Parathyroid adenoma (tissue), 2 donors: ENCODE measurements around the gene GLOD4.

Source experiments
- H2AFZ ChIP-seq: fragments of 300-600 bp; sonication (generic); one replicate; pipeline ENCODE4 v1.7.0; 2017; ENCODE audit warnings: antibody characterized with exemption, mild to moderate bottlenecking
- H3K27ac ChIP-seq: fragments of 300-600 bp; sonication (generic); one replicate; pipeline ENCODE4 v1.7.0; 2017
- H3K27me3 ChIP-seq: fragments of 300-600 bp; sonication (generic); one replicate; pipeline ENCODE4 v1.7.0; 2017; ENCODE audit warnings: low read length; ENCODE audit not compliant: control insufficient read depth, insufficient read depth
- H3K36me3 ChIP-seq: fragments of 300-600 bp; sonication (generic); one replicate; pipeline ENCODE4 v1.7.0; 2017; ENCODE audit warnings: low read length; ENCODE audit not compliant: control insufficient read depth, insufficient read depth
- H3K4me1 ChIP-seq: fragments of 300-600 bp; sonication (generic); one replicate; pipeline ENCODE4 v1.7.0; 2017; ENCODE audit warnings: control low read depth
- H3K4me2 ChIP-seq: fragments of 300-600 bp; sonication (generic); one replicate; pipeline ENCODE4 v1.7.0; 2017; ENCODE audit warnings: low read length
- H3K4me3 ChIP-seq: fragments of 300-600 bp; sonication (generic); one replicate; pipeline ENCODE4 v1.7.0; 2017; ENCODE audit warnings: low read depth, low read length
- H3K79me2 ChIP-seq: fragments of 300-600 bp; sonication (generic); one replicate; pipeline ENCODE4 v1.7.0; 2017; ENCODE audit warnings: control low read depth
- H3K9ac ChIP-seq: fragments of 300-600 bp; sonication (generic); one replicate; pipeline ENCODE4 v1.7.0; 2017; ENCODE audit warnings: mild to moderate bottlenecking
- H3K9me3 ChIP-seq: fragments of 300-600 bp; sonication (generic); one replicate; pipeline ENCODE4 v1.7.0; 2017; ENCODE audit warnings: low read length; ENCODE audit not compliant: control insufficient read depth
- CTCF ChIP-seq: fragments of 300-600 bp; sonication (generic); IDR thresholded peaks from one replicate; pipeline ENCODE4 v1.7.0; 2017; ENCODE audit warnings: antibody characterized with exemption, mild to moderate bottlenecking
- donor health status: primary hyperparathyroidism.

Gene GLOD4

DNA sequence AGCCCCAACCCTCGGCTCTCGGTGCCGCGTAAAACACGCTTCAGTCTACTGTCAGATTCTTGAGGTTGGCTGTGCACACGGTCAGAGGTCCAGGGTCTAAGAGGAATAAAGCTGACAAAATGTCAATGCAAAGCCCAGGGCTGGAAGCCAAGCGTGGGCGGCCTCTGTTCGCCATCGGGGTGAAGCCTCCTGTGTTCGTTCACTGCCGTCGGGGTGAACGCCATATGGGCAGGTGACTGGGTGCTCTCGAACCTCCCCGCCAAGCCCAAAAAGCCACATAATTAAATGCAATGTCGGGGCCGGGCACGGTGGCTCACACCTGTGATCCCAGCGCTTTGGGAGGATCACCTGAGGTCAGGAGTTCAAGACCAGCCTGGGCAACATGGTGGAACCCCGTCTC lies 44.7 kb upstream of the GLOD4 start:
- no peak overlapping the region for H2AFZ ChIP-seq
- H3K27ac ChIP-seq: no peak overlapping the region
- no peak overlapping the region for H3K9ac ChIP-seq

GRCh38 chr17:825216-825615 lies 43.1 kb upstream of the GLOD4 start:
- H2AFZ ChIP-seq: no peak overlapping the region

More for the DNA sequence above, 44.7 kb upstream of the GLOD4 start:
- Histone ChIP-seq H3K4me1 (no peaks in the 10 kb centered on the region), H3K9me3 (no peaks in the 10 kb centered on the region), H3K36me3 (no peaks in the 10 kb centered on the region), H3K4me3 (no peak overlapping the region), H3K27me3 (no peaks in the 10 kb centered on the region), H3K4me2 (no peak overlapping the region), H3K79me2 (no peaks in the 10 kb centered on the region)
- TF ChIP-seq CTCF: no peak

DNA sequence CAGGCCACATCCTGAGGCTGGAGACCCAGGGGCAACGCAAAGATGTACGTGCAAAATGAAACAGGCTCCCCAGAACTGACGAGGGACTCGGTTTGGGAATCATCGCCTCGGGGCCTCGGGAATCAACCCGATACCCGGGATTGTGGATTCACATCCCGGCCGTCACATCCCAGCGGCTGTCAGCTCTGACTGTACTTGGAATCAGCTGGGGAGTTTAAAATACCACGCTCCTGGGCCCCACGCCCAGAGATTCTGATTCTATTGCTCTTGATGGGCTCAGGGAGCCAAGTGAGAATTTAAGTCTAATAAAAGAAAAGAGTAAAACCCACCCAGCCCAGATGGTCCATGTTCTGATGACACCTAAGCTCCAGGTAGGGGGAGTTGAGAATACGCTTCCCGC lies 42.3 kb upstream of the GLOD4 start:
- H3K27ac ChIP-seq: no peak overlapping the region
- no peak overlapping the region for H3K4me3 ChIP-seq
- no peak overlapping the region for H3K9ac ChIP-seq
- no peaks in the 10 kb centered on the region for H3K79me2 ChIP-seq
- H3K27me3 ChIP-seq: no peaks in the 10 kb centered on the region
- H3K9me3 ChIP-seq: no peaks in the 10 kb centered on the region
- H3K4me2 ChIP-seq: no peak overlapping the region
- no peaks in the 10 kb centered on the region for H3K36me3 ChIP-seq
- no peak overlapping the region for H2AFZ ChIP-seq
- H3K4me1 ChIP-seq: no peaks in the 10 kb centered on the region
- no peak for TF ChIP-seq CTCF

More at GRCh38 chr17:825216-825615, 43.1 kb upstream of the GLOD4 start:
- Histone ChIP-seq H3K4me1 (no peaks in the 10 kb centered on the region), H3K79me2 (no peaks in the 10 kb centered on the region), H3K27me3 (no peaks in the 10 kb centered on the region), H3K27ac (no peak overlapping the region), H3K36me3 (no peaks in the 10 kb centered on the region), H3K9me3 (no peaks in the 10 kb centered on the region), H3K4me2 (no peak overlapping the region), H3K9ac (no peak overlapping the region), H3K4me3 (no peak overlapping the region)
- TF ChIP-seq CTCF: no peak

DNA sequence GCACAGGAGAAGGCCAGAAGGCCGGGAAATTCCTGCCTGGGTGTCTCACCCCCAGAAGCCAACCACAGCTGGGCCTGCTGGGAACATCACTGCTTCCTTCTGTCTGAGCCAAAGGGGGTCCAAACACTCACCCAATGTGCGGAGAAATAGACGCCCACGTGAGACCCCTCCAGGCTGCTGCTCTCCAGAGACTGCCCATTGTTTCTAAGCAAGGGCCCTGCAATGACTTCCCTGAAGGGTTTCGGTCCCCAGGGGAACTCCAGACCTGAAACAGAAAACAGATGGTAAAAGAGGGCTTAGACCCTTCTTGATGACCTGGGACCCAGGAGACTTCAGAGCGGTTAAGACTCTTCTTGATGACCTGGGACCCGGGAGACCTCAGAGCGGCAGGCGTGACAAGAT lies 41.4 kb upstream of the GLOD4 start:
- Histone ChIP-seq H3K36me3 (no peaks in the 10 kb centered on the region), H2AFZ (no peak overlapping the region), H3K4me3 (no peak overlapping the region), H3K4me1 (no peaks in the 10 kb centered on the region), H3K9ac (no peak overlapping the region), H3K79me2 (no peaks in the 10 kb centered on the region), H3K27ac (no peak overlapping the region), H3K9me3 (no peaks in the 10 kb centered on the region), H3K27me3 (no peaks in the 10 kb centered on the region), H3K4me2 (no peak overlapping the region)
- no peak for TF ChIP-seq CTCF

GRCh38 chr17:819251-819650 lies 37.2 kb upstream of the GLOD4 start:
- H3K9me3 ChIP-seq: no peaks in the 10 kb centered on the region
- H3K9ac ChIP-seq: no peak overlapping the region
- H3K4me2 ChIP-seq: no peak overlapping the region
- no peak for TF ChIP-seq CTCF
- no peaks in the 10 kb centered on the region for H3K4me1 ChIP-seq
- no peaks in the 10 kb centered on the region for H3K27me3 ChIP-seq
- H3K79me2 ChIP-seq: no peaks in the 10 kb centered on the region
- H3K4me3 ChIP-seq: no peak overlapping the region
- no peak overlapping the region for H2AFZ ChIP-seq
- no peak overlapping the region for H3K27ac ChIP-seq
- H3K36me3 ChIP-seq: no peaks in the 10 kb centered on the region
